Stimulated activated CD8-positive, alpha-beta memory T cell treated with anti-CD3 and anti-CD28 coated beads, Interleukin-7, amount 100 ng/mL, for 48 hours (primary cell): ENCODE data around the gene CALD1.

Experiments used
- DNase-seq, 2 donors: peaks; one replicate each; pipeline ENCODE4 v3.0.0-alpha.2; 2020; ENCODE audit warnings: low read depth in 1 of 2; ENCODE audit errors: extremely low read depth in 1 of 2

Gene CALD1

DNA sequence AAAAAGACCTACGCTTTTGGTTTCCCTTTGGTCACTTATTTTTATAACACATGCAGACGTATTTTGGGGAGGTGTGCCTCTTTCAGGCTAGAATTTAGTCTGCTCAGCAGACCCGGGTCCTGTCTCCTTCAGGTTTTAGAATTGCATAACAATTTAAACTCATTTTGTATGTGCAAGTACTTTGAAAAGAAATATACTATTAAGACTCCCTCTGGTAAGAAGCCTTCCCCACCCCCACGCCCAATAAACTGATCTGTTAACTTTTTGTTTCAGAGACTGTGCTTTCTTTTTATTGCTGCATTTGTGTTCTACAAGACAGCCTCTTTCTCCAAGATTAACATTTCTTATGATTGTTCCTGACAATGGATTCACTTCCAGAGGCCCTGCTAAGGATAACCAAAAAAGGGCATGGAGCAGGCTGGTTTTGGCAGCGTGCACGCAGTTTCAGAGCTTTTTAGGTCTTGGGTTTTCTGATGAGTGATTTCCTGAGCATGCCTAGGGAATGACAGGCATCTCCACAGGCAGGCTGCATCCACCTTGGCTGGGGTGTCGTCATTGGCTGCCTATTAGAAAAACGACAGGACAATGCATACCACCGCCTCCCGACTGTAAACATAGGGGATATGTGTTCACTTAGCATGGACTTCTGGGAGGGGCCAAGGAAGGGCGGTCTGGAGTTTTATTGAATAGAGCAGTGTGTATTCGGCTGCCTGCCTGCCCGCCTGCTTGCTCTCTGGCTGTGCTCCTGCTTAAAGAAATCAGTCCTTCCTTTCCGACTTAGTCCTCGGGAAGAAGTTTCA, at the start of gene CALD1:
TSS of gene CALD1 (plus strand) at position 694 of the 800 bp plus-strand sequence. CDS start 88,100 bp downstream, outside the sequence.
- no peak for DNase-seq

- DNase-seq, result no peak
Measured at GRCh38 chr7:134729895-134730294, 49.5 kb upstream of the CALD1 start.

DNA sequence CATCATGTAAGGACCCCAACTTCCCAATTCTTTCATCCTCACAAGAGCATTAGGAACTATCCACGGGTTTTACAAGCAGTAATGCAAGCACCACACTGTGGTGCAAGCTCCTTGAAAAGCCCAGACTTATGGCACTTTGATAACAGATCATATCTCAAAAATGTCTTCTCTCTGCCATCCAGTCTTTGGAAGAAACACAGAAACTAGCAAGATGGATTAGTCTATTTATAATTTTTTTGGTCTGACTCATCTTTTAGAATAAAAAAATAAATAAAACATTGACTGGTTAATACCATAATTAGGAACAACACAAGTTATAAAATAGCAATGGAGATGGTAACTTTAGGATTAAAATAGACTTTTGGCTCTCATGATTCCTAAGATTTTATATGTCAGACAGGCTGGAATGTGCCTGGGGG, 49.0 kb upstream of the CALD1 start:
- DNase-seq, result no peak

- DNase-seq, result no peak
Measured at GRCh38 chr7:134731616-134732015, 47.8 kb upstream of the CALD1 start.

DNA sequence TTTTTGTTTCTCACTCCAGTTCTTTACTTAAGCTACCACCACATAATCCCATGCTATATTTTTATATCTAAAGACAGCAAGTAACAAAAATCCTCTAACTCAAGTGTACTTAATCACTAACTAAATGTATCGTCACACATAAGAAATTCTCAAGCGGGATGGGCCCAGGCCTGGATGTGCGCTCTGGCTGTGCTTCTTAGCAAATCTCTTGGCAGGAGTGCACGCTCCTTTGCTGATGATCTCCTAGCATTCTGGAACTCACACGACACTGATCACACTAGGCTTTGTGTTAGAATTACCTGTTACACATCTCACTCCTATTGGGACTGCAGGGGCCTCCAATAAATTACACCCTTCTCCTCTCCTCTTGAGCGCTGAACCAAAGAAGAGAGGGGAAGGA, 46.7 kb upstream of the CALD1 start:
- DNase-seq, result no peak

GRCh38 chr7:134736381-134736780, 43.1 kb upstream of the CALD1 start:
- DNase-seq, result no peak

DNA sequence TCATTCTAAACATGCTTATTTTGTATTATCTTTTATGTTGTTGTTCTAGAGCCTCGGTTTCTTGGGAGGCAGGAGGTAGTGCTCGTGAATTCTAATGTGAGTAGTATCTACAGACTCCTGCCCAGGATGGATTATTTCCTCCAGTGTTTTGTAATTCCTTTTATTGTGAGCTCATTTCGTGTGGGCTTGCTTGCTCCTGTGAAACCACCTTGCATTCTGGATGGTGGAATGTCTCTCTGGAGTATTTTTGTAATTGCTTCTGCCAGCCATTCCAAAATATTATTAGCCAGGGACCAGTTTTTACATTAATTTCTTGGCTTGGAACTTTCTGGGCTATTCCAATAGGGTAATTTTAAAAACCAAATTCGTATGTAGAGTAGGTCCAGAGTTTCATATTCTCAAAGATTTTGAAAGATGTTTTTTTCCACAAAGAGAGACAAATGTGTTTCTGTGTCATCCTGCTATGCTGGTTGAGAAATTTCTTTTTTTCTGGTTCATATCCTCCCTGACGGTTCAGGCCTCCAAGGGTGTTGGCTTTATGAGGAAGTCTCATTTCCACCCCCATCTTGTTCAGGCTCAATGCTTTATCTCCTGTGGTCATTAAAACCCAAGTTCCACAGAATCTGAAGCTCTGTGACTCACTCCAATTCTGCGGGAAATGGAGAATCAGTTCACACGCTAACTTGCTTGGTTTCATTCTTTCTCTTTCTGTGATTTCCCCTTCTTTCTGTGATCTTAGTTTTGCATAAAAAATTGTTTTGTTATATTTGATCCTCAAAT, 41.7 kb upstream of the CALD1 start:
- peak in 1 of 2 donors; percentile 44 for DNase-seq

- DNase-seq, result no peak
Measured at GRCh38 chr7:134739362-134739761, 40.1 kb upstream of the CALD1 start.

GRCh38 chr7:134740376-134740775, 39.1 kb upstream of the CALD1 start:
- DNase-seq, result no peak

GRCh38 chr7:134741907-134742635, 37.4 kb upstream of the CALD1 start:
- no peak for DNase-seq

DNA sequence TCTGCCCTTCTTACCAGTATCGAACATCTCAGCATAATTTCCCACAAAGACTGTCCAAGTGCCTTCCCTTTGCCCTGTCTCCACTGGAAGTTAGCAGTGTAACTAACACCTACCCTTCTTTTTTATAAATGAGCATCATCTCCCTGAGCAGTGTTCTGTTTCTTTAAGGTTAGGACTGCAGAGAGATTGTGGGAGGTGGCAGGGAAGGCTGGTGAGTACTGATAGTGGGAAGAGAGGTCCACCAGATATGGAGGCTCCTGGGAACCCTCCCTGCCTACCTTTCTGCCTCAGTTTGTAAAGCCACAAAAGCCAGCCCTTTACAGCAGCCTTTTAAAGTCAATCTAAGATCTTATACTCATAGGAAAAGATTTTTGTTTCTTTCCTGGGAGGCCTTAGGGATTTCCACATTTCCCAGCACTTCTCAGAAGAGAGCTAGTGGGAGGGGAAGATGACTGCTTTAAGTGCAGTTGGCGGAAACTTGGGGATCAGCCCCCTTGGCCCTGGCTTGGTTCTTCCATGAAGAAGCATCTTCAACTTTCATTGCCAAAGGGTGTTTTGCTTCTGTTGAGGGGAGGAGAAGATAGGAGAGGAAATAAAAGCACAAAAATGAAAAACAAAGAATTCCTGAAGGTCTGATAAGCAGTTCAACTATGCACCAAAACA, 36.6 kb upstream of the CALD1 start:
- DNase-seq, result no peak

DNA sequence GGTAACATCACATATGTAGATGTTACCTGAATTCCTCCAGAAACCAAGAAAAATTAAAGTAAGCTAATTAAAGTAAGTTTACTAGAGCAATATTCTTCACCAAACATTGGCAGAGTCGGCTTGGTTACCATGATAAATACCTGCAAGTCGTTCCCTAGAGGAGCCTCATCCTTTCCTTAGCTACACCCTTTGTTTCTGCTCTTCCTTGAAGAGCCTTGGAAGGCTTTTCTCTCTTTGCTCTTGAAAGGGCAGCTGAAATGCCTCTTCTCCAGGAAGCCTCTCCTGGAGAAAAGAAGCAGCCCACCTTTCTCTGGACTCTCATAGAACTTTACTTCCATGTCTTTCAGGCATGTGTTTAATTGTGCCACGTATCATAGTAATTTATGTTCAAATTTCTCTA, 34.9 kb upstream of the CALD1 start:
- no peak for DNase-seq

GRCh38 chr7:134747326-134747725, 32.1 kb upstream of the CALD1 start:
- no peak for DNase-seq

- peak; percentile 33 to 48 for DNase-seq
Measured at GRCh38 chr7:134750083-134751062, 29.1 kb upstream of the CALD1 start.

DNA sequence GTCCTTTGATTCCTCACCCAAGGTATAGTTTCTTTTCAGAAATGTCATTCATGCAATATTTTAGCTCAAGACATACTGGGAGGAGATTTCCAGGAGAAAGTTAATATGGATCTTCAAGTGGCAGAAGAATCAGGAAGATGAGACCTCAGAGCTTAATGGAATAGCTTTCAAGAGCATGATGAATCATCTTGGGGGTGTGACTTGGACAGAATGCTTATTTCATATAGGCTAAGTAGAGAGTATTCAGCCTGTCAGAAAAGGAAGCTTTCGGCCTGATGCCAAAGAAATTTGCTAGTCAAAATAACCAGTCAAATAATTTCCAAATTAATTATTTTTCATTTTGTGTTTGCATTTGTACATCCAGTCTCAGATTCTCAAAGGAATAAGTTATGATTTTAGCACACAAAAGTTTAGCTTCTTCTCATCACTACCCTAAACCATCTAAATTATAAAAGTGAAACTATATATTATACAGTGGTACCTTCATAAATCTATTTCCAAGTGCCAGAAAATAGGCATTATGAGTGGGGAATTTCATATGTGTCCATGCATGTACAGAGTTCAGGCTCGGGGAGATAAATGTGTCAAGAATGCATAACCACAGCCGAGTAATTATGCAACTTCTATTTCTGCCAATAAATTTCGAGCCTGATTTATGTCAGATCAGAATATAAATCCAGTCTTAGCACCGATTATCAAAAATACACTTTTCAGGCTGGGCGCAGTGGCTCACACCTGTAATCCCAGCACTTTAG, 27.3 kb upstream of the CALD1 start:
- no peak for DNase-seq

- DNase-seq, result peak in 1 of 2 donors; percentile 21
Measured at GRCh38 chr7:134755422-134756022, 23.9 kb upstream of the CALD1 start.

GRCh38 chr7:134757938-134758337, 21.5 kb upstream of the CALD1 start:
- DNase-seq, result no peak

DNA sequence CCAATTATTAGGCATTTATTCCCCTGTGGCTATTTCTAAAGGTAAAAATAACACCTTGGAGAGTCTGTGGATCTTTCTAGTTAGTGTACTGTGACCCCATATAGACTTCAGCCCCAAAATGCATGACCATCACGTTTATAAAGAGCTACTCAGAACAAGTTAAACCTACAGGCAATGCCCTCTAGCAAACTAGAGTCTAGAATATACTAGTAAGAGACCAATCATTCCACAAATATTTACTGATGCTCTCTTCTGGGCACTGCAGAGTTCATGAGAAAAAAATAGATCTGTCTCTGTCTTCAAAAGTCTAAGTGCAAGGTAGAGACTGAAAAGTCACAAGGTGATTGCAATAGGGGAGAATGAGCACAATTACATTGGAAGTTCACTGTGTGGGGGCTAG, 20.5 kb upstream of the CALD1 start:
- no peak for DNase-seq

GRCh38 chr7:134761266-134761665, 18.2 kb upstream of the CALD1 start:
- DNase-seq, result no peak
